ENCODE results near the gene HDAC7.

DNA sequence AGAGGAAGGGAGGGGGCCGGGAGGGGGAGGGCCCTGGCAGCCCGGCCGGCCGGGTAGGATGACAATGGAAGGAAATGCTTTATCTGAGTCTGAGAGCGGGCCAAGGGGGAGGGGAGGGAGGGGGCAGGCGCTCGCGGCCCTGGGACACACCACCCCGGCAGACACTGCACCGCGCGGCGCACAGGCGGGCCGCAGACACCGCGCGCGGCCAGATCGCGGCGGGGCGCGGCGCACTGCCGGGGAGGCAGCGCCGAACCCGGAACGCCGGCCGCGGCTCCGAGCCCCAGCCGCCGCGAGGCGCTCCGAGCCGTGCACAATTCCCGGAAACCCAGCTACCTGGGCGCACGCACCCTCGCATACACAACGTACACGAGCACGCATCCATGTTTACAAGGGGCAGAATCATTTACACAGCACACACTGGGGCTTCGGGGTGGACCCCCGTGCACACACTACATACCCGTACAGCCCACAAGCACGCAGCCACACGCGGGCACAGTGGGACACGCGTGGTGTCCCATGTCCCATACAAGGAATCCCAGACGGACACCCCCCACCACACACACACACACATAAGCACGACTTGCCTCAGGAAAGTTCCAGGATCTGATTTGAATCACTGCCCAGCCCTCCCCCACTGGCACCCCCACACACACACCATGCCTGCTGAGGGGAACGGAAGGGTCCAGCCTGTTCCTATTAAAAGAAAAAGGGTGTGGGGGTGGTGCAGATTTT is at the start of gene HDAC7:
- TF ChIP-seq, protein P1, sequence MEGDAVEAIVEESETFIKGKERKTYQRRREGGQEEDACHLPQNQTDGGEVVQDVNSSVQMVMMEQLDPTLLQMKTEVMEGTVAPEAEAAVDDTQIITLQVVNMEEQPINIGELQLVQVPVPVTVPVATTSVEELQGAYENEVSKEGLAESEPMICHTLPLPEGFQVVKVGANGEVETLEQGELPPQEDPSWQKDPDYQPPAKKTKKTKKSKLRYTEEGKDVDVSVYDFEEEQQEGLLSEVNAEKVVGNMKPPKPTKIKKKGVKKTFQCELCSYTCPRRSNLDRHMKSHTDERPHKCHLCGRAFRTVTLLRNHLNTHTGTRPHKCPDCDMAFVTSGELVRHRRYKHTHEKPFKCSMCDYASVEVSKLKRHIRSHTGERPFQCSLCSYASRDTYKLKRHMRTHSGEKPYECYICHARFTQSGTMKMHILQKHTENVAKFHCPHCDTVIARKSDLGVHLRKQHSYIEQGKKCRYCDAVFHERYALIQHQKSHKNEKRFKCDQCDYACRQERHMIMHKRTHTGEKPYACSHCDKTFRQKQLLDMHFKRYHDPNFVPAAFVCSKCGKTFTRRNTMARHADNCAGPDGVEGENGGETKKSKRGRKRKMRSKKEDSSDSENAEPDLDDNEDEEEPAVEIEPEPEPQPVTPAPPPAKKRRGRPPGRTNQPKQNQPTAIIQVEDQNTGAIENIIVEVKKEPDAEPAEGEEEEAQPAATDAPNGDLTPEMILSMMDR (IDR thresholded peaks at IDR 0.05; ENCODE audit: poor library complexity), result no peak
- TF ChIP-seq EZH2 (IDR thresholded peaks at IDR 0.05; ENCODE audit: borderline replicate concordance), result no peak
- TF ChIP-seq EZH2phosphoT487 (IDR thresholded peaks at IDR 0.05; ENCODE audit: low read depth, severe bottlenecking, unreplicated experiment), result no peak

All from hepatocyte (in vitro differentiated cells).